Duodenal mucosa (tissue), 2 donors: ENCODE results near the gene IDH2.

Source experiments
- H3K27ac ChIP-seq: one replicate; pipeline ENCODE4 v1.7.0; 2013; ENCODE audit warnings: low read depth, low read length
- H3K27me3 ChIP-seq, 2 donors: one replicate each; pipeline ENCODE4 v1.7.0; 2013; ENCODE audit warnings: low read length in 2 of 2, control low read depth in 1 of 2; ENCODE audit not compliant: insufficient read depth in 2 of 2, control insufficient read depth in 1 of 2
- H3K36me3 ChIP-seq, 2 donors: one replicate each; pipeline ENCODE4 v1.7.0; 2013; ENCODE audit warnings: low read length in 2 of 2, control low read depth in 1 of 2; ENCODE audit not compliant: insufficient read depth in 2 of 2, control insufficient read depth in 1 of 2
- H3K4me1 ChIP-seq, 2 donors: one replicate each; pipeline ENCODE4 v1.7.0; 2013; ENCODE audit warnings: low read length in 2 of 2, control low read depth in 1 of 2; ENCODE audit not compliant: insufficient read depth in 2 of 2, control insufficient read depth in 1 of 2
- H3K4me3 ChIP-seq, 2 donors: one replicate each; pipeline ENCODE4 v1.7.0; 2013; ENCODE audit warnings: low read length in 2 of 2, low read depth in 1 of 2
- H3K9ac ChIP-seq, 2 donors: one replicate each; pipeline ENCODE4 v1.7.0; 2013; ENCODE audit warnings: low read length in 2 of 2, low read depth in 1 of 2
- H3K9me3 ChIP-seq, 2 donors: one replicate each; pipeline ENCODE4 v1.7.0; 2013; ENCODE audit warnings: low read length in 2 of 2, control low read depth in 1 of 2; ENCODE audit not compliant: control insufficient read depth in 1 of 2

Gene IDH2

DNA sequence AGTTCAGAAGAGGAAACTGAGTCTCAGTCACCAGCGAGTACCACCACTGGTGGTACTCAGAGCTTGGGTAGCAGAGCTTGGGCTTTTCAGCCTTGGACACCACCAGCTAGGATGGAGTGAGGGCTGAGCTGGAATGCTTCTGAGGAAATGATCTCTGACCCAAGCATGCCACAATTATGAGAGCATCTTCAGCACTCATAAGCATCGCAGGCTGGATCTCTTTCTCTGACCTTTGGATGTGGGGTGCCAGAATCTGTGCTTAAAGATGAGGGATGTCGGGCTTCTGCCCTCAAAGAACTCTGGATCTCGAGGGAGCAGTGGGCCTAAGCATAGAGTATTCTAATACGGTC, 64.8 kb downstream of the IDH2 start:
- no peak overlapping the region for H3K4me3 ChIP-seq
- no peak overlapping the region for H3K27ac ChIP-seq
- H3K36me3 ChIP-seq = no peaks in the 10 kb centered on the region
- H3K4me1 ChIP-seq = peaks cover 63 to 73% of the 10 kb centered on the region in 2 donors
- no peaks in the 10 kb centered on the region for H3K9me3 ChIP-seq
- no peak overlapping the region for H3K9ac ChIP-seq
- H3K27me3 ChIP-seq = no peaks in the 10 kb centered on the region

DNA sequence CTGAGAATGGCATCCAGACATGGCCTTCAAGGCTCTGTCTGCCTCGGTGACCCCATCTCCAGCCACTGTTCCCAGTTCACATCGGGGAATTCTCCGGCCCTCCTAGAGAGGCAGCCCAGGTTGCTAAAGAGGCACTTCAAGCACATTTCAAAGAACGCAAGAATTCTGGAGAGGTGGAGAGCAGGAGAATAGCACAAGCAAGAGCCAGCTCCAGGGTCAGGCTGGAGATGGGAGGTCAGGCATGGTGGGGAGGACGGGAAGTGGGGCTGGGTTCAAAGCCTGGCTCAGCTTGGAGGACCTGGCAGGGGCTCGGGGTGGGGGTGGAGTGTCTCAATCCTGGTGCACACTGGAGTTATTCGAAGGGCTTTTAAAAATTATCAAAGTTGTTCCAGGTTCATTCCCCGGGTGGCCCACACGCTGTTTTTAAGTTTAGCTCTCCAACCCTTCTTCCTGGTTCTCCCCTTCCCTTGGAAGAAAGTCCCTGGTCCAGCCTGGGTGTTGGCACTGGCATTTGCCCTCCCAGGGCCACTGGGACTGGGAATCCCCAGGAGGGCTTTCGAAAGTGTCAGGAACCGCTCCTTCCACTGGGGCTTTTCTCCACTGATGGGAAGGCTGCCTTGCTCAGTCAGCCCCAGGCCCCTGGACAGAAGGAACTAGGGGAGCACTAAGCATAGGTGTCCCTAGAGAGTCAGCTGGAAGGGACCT, 65.3 kb downstream of the IDH2 start:
- Histone ChIP-seq H3K9me3 (no peaks in the 10 kb centered on the region), H3K9ac (no peak overlapping the region), H3K27ac (no peak overlapping the region), H3K36me3 (no peaks in the 10 kb centered on the region), H3K4me1 (peaks cover 63 to 73% of the 10 kb centered on the region in 2 donors), H3K4me3 (no peak overlapping the region), H3K27me3 (no peaks in the 10 kb centered on the region)

DNA sequence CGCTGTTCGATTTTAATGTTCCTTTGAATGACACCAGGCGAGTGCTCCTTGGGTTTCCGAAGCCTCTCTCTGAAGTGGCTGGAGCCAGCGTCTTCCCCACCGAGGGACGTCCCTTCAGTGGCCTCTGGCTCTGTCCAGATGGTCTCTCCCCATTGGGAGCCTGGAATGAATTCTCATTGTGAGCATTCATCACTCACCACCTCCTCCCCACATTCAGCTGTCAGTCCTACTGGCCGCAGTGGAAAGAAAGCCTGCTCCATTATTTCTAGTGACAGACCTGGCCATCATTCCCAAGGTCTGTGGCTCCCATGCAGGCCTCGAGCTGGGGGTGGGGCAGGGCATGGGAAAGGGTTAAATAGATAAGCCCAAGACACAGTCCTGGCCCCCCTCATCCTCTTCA, 65.9 kb downstream of the IDH2 start:
- Histone ChIP-seq H3K27ac (no peak overlapping the region), H3K9ac (no peak overlapping the region), H3K9me3 (no peaks in the 10 kb centered on the region), H3K27me3 (no peaks in the 10 kb centered on the region), H3K4me3 (no peak overlapping the region), H3K36me3 (no peaks in the 10 kb centered on the region), H3K4me1 (peaks cover 69 to 79% of the 10 kb centered on the region in 2 donors)

DNA sequence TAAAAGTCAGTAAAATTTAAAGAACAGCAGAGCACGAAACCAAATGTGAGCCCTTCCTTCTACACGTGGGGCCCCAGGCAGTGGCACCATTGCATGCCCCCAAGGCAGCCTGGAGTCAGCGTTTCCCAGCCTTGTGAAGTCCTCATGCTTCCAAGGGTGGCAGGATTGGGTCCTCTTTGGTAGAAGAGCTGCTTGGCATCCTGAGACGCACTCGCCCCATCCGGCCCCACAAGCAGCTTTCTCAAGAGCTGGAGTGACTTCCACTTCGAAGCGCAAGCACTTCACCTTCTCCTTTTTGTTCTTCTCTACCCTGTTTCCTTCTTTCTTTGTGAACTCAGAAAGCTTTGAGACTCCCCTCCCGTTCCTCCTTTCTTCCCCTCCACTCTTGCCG, 66.4 kb downstream of the IDH2 start:
- Histone ChIP-seq H3K4me1 (peaks cover 73 to 80% of the 10 kb centered on the region in 2 donors), H3K27me3 (no peaks in the 10 kb centered on the region)

DNA sequence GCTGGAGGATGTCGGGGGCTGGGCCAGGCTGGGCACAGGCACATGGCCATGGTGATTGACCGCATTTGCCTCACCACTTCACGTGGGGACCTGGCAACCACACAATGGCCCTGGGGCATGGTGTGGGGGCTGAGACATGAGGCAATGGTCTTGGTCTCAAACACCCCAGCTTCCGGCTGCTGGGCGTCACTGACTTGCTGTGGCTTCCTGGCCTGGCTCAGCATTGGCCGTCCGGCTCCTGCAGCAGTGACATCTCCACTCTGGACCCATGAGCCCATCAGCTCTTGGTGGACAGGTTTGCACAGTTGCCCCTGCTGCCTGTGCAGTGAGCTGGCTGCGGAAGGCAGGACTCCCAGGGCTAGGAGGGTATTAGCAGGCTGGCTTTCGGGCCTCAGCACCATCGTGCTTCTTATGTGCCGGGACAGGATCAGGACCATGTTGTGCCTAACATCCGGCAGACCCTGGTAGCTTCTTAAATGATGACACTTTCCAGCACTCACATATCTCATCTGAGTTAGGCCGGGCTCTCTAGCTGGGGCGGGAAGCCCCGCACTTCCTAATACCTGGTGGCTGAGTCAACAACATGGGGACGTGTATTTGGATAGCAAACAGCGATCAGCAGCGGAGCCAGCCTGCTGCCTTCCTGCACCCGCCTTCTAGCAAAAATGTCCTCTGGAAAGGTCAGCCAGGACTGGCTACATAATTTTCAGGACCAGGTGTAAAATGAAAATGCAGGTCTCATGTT, 67.0 kb downstream of the IDH2 start:
- H3K9me3 ChIP-seq = no peaks in the 10 kb centered on the region
- H3K4me1 ChIP-seq = peaks cover 69 to 77% of the 10 kb centered on the region in 2 donors
- peak overlapping the region; percentile 13 to 29 for H3K4me3 ChIP-seq
- peak overlapping the region; percentile 54 for H3K9ac ChIP-seq
- peak overlapping the region; percentile 76 for H3K27ac ChIP-seq
- H3K36me3 ChIP-seq = no peaks in the 10 kb centered on the region
- no peaks in the 10 kb centered on the region for H3K27me3 ChIP-seq

More for the DNA sequence above, 66.4 kb downstream of the IDH2 start:
- peak overlapping the region; percentile 9 to 54 for H3K9ac ChIP-seq
- peak overlapping the region in 1 of 2 donors; percentile 6 for H3K4me3 ChIP-seq
- peak overlapping the region; percentile 76 for H3K27ac ChIP-seq
- no peaks in the 10 kb centered on the region for H3K36me3 ChIP-seq
- no peaks in the 10 kb centered on the region for H3K9me3 ChIP-seq

DNA sequence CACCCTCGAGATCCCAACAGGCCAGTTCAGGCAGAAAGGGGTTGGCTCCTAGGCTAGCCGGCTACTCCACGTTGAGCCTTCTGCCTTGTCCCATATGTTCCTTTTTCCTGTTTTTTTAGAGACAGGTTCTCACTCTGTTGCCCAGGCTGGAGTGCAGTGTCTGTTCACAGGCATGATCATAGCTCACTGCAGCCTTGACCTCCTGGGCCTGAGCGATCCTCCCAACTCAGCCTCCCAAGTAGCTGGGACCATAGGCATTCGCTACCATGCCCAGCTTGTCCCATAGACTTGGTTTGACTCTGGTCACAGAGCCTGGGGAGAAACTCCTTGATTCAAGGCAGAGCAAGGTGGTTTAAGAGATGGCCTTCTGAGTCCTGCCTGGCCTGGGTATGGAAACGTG, 68.8 kb downstream of the IDH2 start:
- Histone ChIP-seq H3K4me3 (no peak overlapping the region), H3K4me1 (peaks cover 69 to 78% of the 10 kb centered on the region in 2 donors), H3K27ac (peak overlapping the region; percentile 11), H3K36me3 (no peaks in the 10 kb centered on the region), H3K9ac (peak overlapping the region in 1 of 2 donors; percentile 10), H3K9me3 (no peaks in the 10 kb centered on the region), H3K27me3 (no peaks in the 10 kb centered on the region)
